Activated naive CD4-positive, alpha-beta T cell treated with anti-CD3 and anti-CD28 coated beads, Interleukin-2, amount 50 U/mL, for 16 hours (primary cell): ENCODE data around the gene PVALB.

Experiments used
- DNase-seq: peaks from one replicate; pipeline ENCODE4 v3.0.0-alpha.2; 2020

PVALB gene

GRCh38 chr22:36770513-36771231, 46.2 kb downstream of the PVALB start:
- no peak for DNase-seq

- no peak for DNase-seq
These were observed 47.0 kb downstream of the PVALB start for GRCh38 chr22:36769541-36770512.

GRCh38 chr22:36768616-36769015, 48.2 kb downstream of the PVALB start:
- no peak for DNase-seq

GRCh38 chr22:36768141-36768540, 48.7 kb downstream of the PVALB start:
- DNase-seq, result no peak

GRCh38 chr22:36767035-36767775, 49.6 kb downstream of the PVALB start:
- DNase-seq, result no peak

GRCh38 chr22:36765943-36766450, 50.8 kb downstream of the PVALB start:
- no peak for DNase-seq

- no peak for DNase-seq
These were observed 51.5 kb downstream of the PVALB start for GRCh38 chr22:36765131-36765942.

GRCh38 chr22:36764641-36765040, 52.2 kb downstream of the PVALB start:
- DNase-seq, result no peak

- no peak for DNase-seq
These were observed 52.8 kb downstream of the PVALB start for GRCh38 chr22:36764060-36764459.

- DNase-seq, result no peak
These were observed 53.3 kb downstream of the PVALB start for GRCh38 chr22:36763576-36763975.

GRCh38 chr22:36762687-36763260, 54.1 kb downstream of the PVALB start:
- no peak for DNase-seq

GRCh38 chr22:36761553-36762240, 55.1 kb downstream of the PVALB start:
- no peak for DNase-seq

GRCh38 chr22:36760786-36761185, 56.0 kb downstream of the PVALB start:
- no peak for DNase-seq

GRCh38 chr22:36759481-36760159, 57.2 kb downstream of the PVALB start:
- no peak for DNase-seq

GRCh38 chr22:36758792-36759271, 58.0 kb downstream of the PVALB start:
- DNase-seq, result no peak

- DNase-seq, result peak; percentile 78
These were observed 59.1 kb downstream of the PVALB start for GRCh38 chr22:36757668-36758211.

- DNase-seq, result no peak
These were observed 59.8 kb downstream of the PVALB start for GRCh38 chr22:36756746-36757655.

- DNase-seq, result no peak
These were observed 60.8 kb downstream of the PVALB start for GRCh38 chr22:36756031-36756430.

- DNase-seq, result no peak
These were observed 61.5 kb downstream of the PVALB start for GRCh38 chr22:36755316-36755715.
